D721Med (cell line): ENCODE results near the gene ATP6V1C2.
"Not testable (repeated sequence)": the region's sequence is repeated elsewhere in the genome, so short reads cannot be mapped to it uniquely, and the experiment has no call there.

Source experiments
- DNase-seq: peaks from one replicate; pipeline ENCODE4 v3.0.0; 2011; ENCODE audit warnings: low spot score; ENCODE audit not compliant: insufficient read length
- FAIRE-seq: peaks from 2 replicates; lab custom pipeline; 2011; peaks lifted over from hg19 to GRCh38; lab: Jason Lieb, UNC
- CTCF ChIP-seq: IDR thresholded peaks from 2 replicates; pipeline ENCODE4 v1.5.1; 2012; ENCODE audit warnings: mild to moderate bottlenecking, control low read depth; ENCODE audit not compliant: insufficient read depth; ENCODE audit errors: missing control alignments

The ATP6V1C2 gene

GRCh38 chr2:10814142-10814541, 92.7 kb downstream of the ATP6V1C2 start:
- TF ChIP-seq CTCF = no peak
- DNase-seq = no peak
- no peak for FAIRE-seq

GRCh38 chr2:10814571-10815331, 93.3 kb downstream of the ATP6V1C2 start:
- DNase-seq (no peak), FAIRE-seq (no peak)
- peak; percentile 6 for TF ChIP-seq CTCF

GRCh38 chr2:10817413-10817812, 96.0 kb downstream of the ATP6V1C2 start:
- DNase-seq (no peak), FAIRE-seq (no peak)
- peak; percentile 7 for TF ChIP-seq CTCF

- not testable (repeated sequence) for DNase-seq, FAIRE-seq
Measured at GRCh38 chr2:10818305-10818704, 96.9 kb downstream of the ATP6V1C2 start.

GRCh38 chr2:10818984-10819383, 97.6 kb downstream of the ATP6V1C2 start:
- DNase-seq (no peak), FAIRE-seq (no peak)
- TF ChIP-seq CTCF = no peak

- DNase-seq = no peak
- TF ChIP-seq CTCF = no peak
- no peak for FAIRE-seq
Measured at GRCh38 chr2:10819714-10820314, 98.4 kb downstream of the ATP6V1C2 start.

- DNase-seq = no peak
- TF ChIP-seq CTCF = no peak
- FAIRE-seq = no peak
Measured at GRCh38 chr2:10820562-10820961, 99.1 kb downstream of the ATP6V1C2 start.
